GM12892 (cell line): ENCODE data around the gene LHX6. TPM values are rescaled to one million over a fixed set of nuclear protein-coding genes. Genes with fewer than 3 reads are reported as not detected.
A peak's percentile ranks its signal among the peaks of the same experiment; 100 is the strongest.

Experiments
- DNase-seq: peaks from one replicate; pipeline ENCODE4 v3.0.0; 2011; ENCODE audit not compliant: insufficient read length
- FAIRE-seq: peaks from 2 replicates; lab custom pipeline; 2011; peaks lifted over from hg19 to GRCh38; lab: Jason Lieb, UNC
- POLR2A ChIP-seq: IDR thresholded peaks from 2 replicates; pipeline ENCODE4 v1.6.1; 2011; ENCODE audit warnings: low read depth, low read length, control low read depth
- POLR2AphosphoS5 ChIP-seq: IDR thresholded peaks from 2 replicates; pipeline ENCODE4 v1.6.1; 2011; ENCODE audit warnings: low read depth, low read length, control low read depth
- TAF1 ChIP-seq: IDR thresholded peaks from 2 replicates; pipeline ENCODE4 v1.6.1; 2011; ENCODE audit warnings: low read depth, mild to moderate bottlenecking, control low read depth, low read length, borderline replicate concordance
- polyA plus RNA-seq: library from polyadenylated mRNA; unstranded; fragments of >200 nt; gene quantifications from one replicate; pipeline ENCODE4 v1.2.1, GENCODE V29; 2012; ENCODE audit warnings: missing spikeins, inconsistent platforms; ENCODE audit not compliant: missing spikeins

The LHX6 gene
- not detected for polyA plus RNA-seq

DNA sequence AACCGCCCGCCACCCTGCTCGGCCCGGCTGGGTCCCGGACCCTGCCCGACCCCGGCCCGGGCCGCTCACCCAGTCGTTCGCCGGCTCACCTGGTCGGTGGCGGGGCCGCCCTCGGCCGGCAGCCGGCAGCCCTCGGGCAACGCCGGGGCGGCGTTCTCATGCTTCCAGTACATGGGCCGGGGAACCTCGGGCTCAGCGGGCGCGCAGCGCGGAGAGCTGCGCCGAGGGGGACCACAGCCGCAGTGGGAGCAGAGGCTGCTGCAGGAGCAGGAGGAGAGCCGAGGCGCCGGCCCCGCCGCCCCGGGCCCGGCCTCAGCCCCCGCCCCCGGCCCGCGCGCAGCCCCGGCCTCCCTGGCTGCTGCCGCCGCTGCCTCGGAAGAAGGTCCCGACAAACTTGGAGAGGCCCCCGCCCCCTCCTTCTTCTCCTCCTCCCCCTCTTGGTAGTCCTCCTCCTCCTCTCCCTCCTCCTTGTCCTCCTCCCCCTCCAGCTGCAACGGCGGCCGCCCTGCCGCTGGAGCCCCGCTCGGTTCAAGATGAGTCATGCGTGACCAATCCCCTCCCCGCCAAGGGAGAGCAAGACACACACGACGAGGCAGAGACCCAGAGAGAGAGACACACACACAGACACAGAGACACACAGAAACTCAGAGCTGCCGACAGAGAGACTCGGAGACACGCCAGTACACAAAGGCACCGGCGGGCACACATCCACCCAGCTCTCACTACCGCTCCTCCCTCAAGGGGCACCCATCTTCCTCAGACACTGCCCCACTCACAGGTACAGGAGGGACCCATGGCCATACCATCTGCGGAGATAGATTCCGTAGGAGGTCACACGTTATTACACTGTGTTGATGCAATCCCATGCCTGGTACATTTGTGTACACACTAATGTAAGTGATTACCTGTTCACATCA is at the start of gene LHX6:
LHX6 (minus strand) TSS at position 390 of the 917 bp plus-strand sequence; CDS start at position 173, 217 bp downstream.
- TF ChIP-seq POLR2AphosphoS5 = no peak
- no peak for TF ChIP-seq TAF1
- no peak for TF ChIP-seq POLR2A
- FAIRE-seq (no peak), DNase-seq (no peak)

DNA sequence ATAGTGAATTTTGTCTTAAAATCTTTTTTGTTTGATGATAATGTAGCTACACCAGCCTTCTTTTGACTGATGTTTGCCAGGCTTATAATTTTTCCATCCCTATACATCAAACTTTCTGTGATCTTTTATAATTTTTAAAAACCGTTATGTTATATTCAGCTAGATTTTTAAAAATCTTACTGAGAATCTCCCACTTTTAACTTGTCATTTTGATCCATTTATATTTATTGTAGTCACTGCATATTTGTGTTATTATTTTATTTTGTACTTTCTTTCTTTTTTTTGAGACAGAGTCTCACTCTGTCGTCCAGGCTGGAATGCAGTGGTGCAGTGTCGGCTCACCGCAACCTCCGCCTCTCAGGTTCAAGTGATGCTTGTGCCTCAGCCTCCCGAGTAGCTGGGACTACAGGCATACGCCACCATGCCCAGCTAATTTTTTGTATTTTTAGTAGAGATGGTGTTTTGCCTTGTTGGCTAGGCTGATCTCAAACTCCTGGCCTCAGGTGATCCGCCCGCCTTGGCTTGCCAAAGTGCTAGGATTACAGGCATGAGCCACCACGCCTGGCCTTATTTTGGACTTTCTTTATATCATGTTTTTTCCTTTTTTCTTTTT is 48.6 kb upstream of the LHX6 start:
- DNase-seq (no peak), FAIRE-seq (no peak)
- no peak for TF ChIP-seq POLR2AphosphoS5
- TF ChIP-seq TAF1 = no peak
- TF ChIP-seq POLR2A = no peak

GRCh38 chr9:122276096-122276495 is 47.3 kb upstream of the LHX6 start:
- TF ChIP-seq TAF1 (no peak), POLR2A (no peak)
- DNase-seq (no peak), FAIRE-seq (no peak)

GRCh38 chr9:122274055-122274454 is 45.3 kb upstream of the LHX6 start:
- FAIRE-seq = no peak
- TF ChIP-seq POLR2A (no peak), POLR2AphosphoS5 (no peak), TAF1 (no peak)
- DNase-seq = no peak

GRCh38 chr9:122268041-122268814 is 39.5 kb upstream of the LHX6 start:
- DNase-seq (no peak), FAIRE-seq (no peak)
- no peak for TF ChIP-seq POLR2AphosphoS5
- no peak for TF ChIP-seq TAF1
- no peak for TF ChIP-seq POLR2A

DNA sequence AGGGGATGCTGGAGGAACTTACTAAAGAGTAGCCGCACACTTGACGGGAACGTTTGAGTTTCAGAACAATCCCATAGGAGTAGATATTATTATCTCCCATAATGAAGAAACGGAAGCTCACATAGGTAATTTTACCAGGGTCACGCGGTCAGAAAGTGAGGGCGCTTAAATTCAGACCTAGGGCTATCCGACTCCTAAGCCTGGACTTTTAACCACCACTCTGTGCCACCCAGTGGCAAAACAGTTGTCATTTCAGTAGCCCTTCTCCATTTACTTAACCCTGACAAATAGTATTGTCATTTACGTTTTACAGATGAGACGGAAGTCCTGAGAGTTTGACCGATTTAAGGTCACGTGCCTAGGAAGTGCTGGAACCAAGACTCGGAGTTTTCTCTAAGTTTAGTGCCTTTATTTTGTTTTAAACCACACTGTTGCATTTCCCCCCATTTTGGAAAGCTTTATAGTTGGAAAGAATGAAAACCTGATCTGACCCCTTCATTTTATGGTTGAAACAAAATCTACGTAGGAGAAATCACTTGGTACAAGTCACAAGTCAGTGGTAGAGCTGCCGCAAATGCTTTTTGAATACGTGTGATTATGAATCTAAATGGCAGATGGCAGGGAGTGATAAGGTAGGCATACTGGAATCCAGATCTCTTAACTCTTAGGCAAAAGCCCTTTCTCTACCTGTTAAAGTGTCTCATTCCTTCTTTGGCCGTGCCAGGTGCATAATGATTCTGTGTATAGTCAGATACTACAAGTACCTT is 36.6 kb upstream of the LHX6 start:
- DNase-seq (no peak), FAIRE-seq (no peak)
- no peak for TF ChIP-seq POLR2A
- no peak for TF ChIP-seq POLR2AphosphoS5
- no peak; the same call in 1 of the 2 replicates for TF ChIP-seq TAF1

DNA sequence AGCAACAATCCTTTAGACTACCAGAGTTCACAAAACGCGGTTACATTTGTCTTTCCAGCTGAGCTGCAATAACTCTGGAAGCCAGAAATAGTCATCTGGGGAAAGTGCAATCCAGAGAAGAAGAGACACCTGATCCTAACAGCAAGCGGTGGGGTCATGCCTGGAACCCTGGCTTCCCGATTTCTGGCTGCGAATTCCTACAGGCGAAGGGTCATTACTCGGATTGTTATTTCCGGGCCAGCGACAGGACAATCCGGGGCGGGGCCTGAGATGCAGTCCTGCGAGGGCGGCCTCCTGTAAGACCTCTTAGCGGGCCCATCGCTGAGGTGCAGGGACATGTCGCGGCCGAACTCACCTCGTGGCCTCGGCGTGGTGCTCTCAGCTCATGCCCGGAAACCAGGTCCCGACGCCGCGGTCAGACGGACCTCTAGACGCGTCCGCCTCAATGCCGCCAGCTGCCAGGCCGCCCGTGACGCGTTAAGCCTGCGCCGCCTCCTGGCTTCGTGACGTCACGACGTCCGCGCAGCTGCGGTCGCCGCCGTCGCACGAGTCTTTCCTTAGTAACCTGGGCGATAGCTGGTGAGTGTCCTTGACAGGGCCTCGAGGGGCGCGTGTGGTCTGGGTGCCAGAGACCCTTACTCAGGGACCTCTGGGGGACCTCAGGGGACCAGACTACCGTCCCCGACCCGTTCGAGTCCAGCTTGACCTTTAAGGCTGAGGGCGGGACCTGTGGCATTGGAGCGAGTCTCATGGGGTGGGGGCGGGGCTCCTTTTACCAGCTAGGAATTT is 35.8 kb upstream of the LHX6 start, which contains the start of the genes MRRF and RBM18:
MRRF (plus strand) TSS at position 523 of the 789 bp plus-strand sequence. CDS start 6,010 bp downstream, outside the sequence.
RBM18 (minus strand) TSS at position 481 of the 789 bp plus-strand sequence. CDS start 3,348 bp downstream, outside the sequence.
- TF ChIP-seq POLR2A = peak; percentile 89; the same call in 1 of the 2 replicates
- TF ChIP-seq POLR2AphosphoS5 = peak; percentile 91
- peak; percentile 62; the same call in 1 of the 2 replicates for TF ChIP-seq TAF1
- DNase-seq = peak; percentile 78
- peak; percentile 97 for FAIRE-seq

DNA sequence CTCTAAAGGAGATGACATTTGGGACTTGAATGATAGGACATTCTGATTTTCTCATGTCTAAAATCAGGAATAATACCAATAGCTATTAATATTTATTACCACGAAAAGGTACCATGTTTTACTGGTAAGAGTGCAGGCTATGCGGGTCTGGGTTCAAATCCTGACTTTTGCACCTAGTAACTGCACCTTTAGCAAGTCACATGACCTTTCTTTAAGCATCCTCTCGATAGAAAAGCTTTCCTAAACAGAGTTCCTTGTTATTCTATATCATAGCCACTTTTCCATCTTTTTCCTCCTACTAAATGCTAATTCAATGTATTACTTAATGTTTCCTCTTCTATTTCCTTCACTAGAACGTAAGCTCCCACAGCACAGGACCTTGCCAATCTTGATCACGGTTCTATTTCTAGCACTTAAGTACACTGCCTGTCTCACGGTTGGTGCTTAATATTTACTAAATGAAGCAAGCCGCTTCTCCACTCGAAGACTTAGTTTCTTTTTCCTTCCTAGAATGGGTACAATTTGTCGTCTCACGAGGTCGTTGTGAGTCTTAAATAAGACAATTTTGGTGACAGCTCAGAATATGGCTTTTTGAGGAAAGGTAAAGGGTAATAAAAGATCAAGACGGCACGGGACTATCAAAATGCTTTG is 35.1 kb upstream of the LHX6 start:
- no peak for TF ChIP-seq TAF1
- FAIRE-seq = no peak
- DNase-seq = no peak

DNA sequence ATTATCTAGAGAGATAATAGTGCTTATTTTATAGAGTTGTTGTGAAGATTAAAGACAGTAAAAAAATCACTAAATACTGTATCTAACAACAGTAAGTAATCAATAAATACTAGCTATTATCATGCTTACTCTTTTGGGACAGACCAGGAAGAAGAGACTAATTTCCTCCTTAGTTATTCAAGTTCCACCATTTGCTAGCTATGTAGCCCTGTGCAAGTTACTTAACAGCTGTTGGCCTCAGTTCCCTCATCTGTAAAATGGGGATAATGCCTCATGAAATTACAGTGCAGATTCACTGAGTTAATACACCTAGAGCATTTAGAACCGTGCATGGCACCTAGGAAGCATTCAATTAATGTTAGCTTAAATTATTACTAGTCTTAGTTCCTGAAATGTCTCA is 33.3 kb upstream of the LHX6 start:
- DNase-seq (no peak), FAIRE-seq (no peak)
- TF ChIP-seq POLR2AphosphoS5 = no peak
- TF ChIP-seq TAF1 = no peak
- TF ChIP-seq POLR2A = no peak
